Neural cell (in vitro differentiated cells): ENCODE data around the gene TACO1. TPM values are rescaled to one million over a fixed set of nuclear protein-coding genes. Genes with fewer than 3 reads are reported as not detected.
A peak's percentile ranks its signal among the peaks of the same experiment; 100 is the strongest.

ENCODE experiments used
- H2AFZ ChIP-seq: fragments of 200-600, 300-800 bp; sonication (generic), shearing (Covaris generic); 2 replicates; pipeline ENCODE4 v1.6.0; 2014; ENCODE audit warnings: low read depth, mild to moderate bottlenecking, antibody characterized with exemption, low read length, moderate library complexity
- H3F3A ChIP-seq: fragments of 200-600 bp; shearing (Covaris generic); 2 replicates; pipeline ENCODE4 v1.6.1; 2016; ENCODE audit warnings: mild to moderate bottlenecking, moderate library complexity, mixed read lengths, antibody characterized with exemption, low read length; ENCODE audit not compliant: insufficient read depth, poor library complexity, severe bottlenecking
- H3K27ac ChIP-seq: fragments of 200-600, 300-800 bp; sonication (generic), shearing (Covaris generic); 2 replicates; pipeline ENCODE4 v1.5.1; 2014; ENCODE audit warnings: mild to moderate bottlenecking, low read length, moderate library complexity
- H3K27me3 ChIP-seq: fragments of 300-800, 200-600 bp; sonication (generic), shearing (Covaris generic); 2 replicates; pipeline ENCODE4 v1.6.0; 2014; ENCODE audit warnings: mild to moderate bottlenecking, low read depth, low read length, moderate library complexity; ENCODE audit not compliant: insufficient read depth
- H3K36me3 ChIP-seq: fragments of 300-800, 200-600 bp; sonication (generic), shearing (Covaris generic); 2 replicates; pipeline ENCODE4 v1.5.1; 2014; ENCODE audit warnings: mild to moderate bottlenecking, antibody characterized with exemption, low read length, moderate library complexity; ENCODE audit not compliant: insufficient read depth
- H3K4me2 ChIP-seq: fragments of 300-800, 200-600 bp; sonication (generic), shearing (Covaris generic); 2 replicates; pipeline ENCODE4 v1.6.0; 2014; ENCODE audit warnings: mild to moderate bottlenecking, low read length
- H3K4me3 ChIP-seq: fragments of 300-800, 200-600 bp; sonication (generic), shearing (Covaris generic); 2 replicates; pipeline ENCODE4 v1.5.1; 2014; ENCODE audit warnings: mild to moderate bottlenecking, low read length, moderate library complexity
- H3K79me2 ChIP-seq: fragments of 200-600 bp; shearing (Covaris generic); replicated peaks from 2 replicates; pipeline ENCODE4 v1.6.0; 2014; ENCODE audit warnings: mild to moderate bottlenecking, low read length, moderate library complexity; ENCODE audit not compliant: insufficient read depth
- H3K9ac ChIP-seq: fragments of 300-800, 200-600 bp; sonication (generic), shearing (Covaris generic); 2 replicates; pipeline ENCODE4 v1.6.1; 2016; ENCODE audit warnings: mild to moderate bottlenecking, low read length, mixed read lengths
- H3K9me2 ChIP-seq: fragments of 200-600 bp; shearing (Covaris generic); 2 replicates; pipeline ENCODE4 v1.6.1; 2016; ENCODE audit warnings: mild to moderate bottlenecking, low read length, mixed read lengths; ENCODE audit not compliant: insufficient read depth
- H3K9me3 ChIP-seq: fragments of 200-600, 300-800 bp; sonication (generic), shearing (Covaris generic); 2 replicates; pipeline ENCODE4 v1.6.1; 2016; ENCODE audit warnings: mild to moderate bottlenecking, mixed run types, low read length, moderate library complexity, mixed read lengths
- H4K20me1 ChIP-seq: fragments of 200-600 bp; shearing (Covaris generic); 2 replicates; pipeline ENCODE4 v1.6.1; 2016; ENCODE audit warnings: mild to moderate bottlenecking, mixed run types; ENCODE audit not compliant: insufficient read depth
- CTCF ChIP-seq: fragments of 450-650 bp; IDR thresholded peaks from 2 replicates; pipeline ENCODE4 v1.5.1; 2014; ENCODE audit warnings: antibody characterized with exemption, mild to moderate bottlenecking, moderate library complexity; ENCODE audit not compliant: poor library complexity, severe bottlenecking
- EP300 ChIP-seq: fragments of 450-650 bp; conservative IDR thresholded peaks from 2 replicates; pipeline ENCODE4 v1.6.1; 2014; ENCODE audit warnings: antibody characterized with exemption, mild to moderate bottlenecking, moderate library complexity; ENCODE audit not compliant: poor library complexity, severe bottlenecking
- EZH2 ChIP-seq: fragments of 200-600, 300-800 bp; shearing (Covaris generic), sonication (generic); IDR thresholded peaks from 2 replicates; pipeline ENCODE4 v1.6.1; 2014; ENCODE audit warnings: antibody characterized with exemption, low read length, borderline replicate concordance, mild to moderate bottlenecking; ENCODE audit not compliant: insufficient read depth, poor library complexity, severe bottlenecking
- MXI1 ChIP-seq: fragments of 450-650 bp; conservative IDR thresholded peaks from 2 replicates; pipeline ENCODE4 v1.6.1; 2014; ENCODE audit warnings: antibody characterized with exemption, mild to moderate bottlenecking; ENCODE audit not compliant: poor library complexity, severe bottlenecking
- POLR2AphosphoS5 ChIP-seq: IDR thresholded peaks from 2 replicates; pipeline ENCODE4 v1.6.1; 2012
- RAD21 ChIP-seq: fragments of 450-650 bp; conservative IDR thresholded peaks from 2 replicates; pipeline ENCODE4 v1.6.1; 2014; ENCODE audit warnings: antibody characterized with exemption, mild to moderate bottlenecking, moderate library complexity
- REST ChIP-seq: IDR thresholded peaks from 2 replicates; pipeline ENCODE4 v1.6.1; 2012; ENCODE audit warnings: borderline replicate concordance
- SMC3 ChIP-seq: fragments of 450-650 bp; conservative IDR thresholded peaks from 2 replicates; pipeline ENCODE4 v1.6.1; 2014; ENCODE audit warnings: antibody characterized with exemption, mild to moderate bottlenecking, moderate library complexity; ENCODE audit not compliant: poor library complexity
- TAF1 ChIP-seq: IDR thresholded peaks from 2 replicates; pipeline ENCODE4 v1.6.1; 2012; ENCODE audit warnings: low read depth
- polyA plus RNA-seq: library from polyadenylated mRNA; depleted of rRNA; stranded (reverse); fragments of >200 nt; gene quantifications from 2 replicates; pipeline ENCODE4 v1.2.3, GENCODE V29; 2014

TACO1 gene
- polyA plus RNA-seq, 1 donor from 2014 or later, result 16.2 TPM

GRCh38 chr17:63601439-63602371, 1.0 kb downstream of the TACO1 start:
- peak overlapping the region; percentile 97 for H3K4me3 ChIP-seq
- H3K27ac ChIP-seq, result no peak overlapping the region
- no peaks in the 10 kb centered on the region for H3K36me3 ChIP-seq
- H2AFZ ChIP-seq, result peak overlapping the region; percentile 49
- no peaks in the 10 kb centered on the region for H3F3A ChIP-seq
- no peaks in the 10 kb centered on the region for H3K27me3 ChIP-seq
- no peaks in the 10 kb centered on the region for H3K79me2 ChIP-seq
- no peak for TF ChIP-seq REST
- TF ChIP-seq POLR2AphosphoS5, result no peak
- TF ChIP-seq CTCF, result no peak
- TF ChIP-seq EP300, result no peak
- TF ChIP-seq EZH2, result no peak
- TF ChIP-seq SMC3, result no peak
- TF ChIP-seq TAF1, result no peak
- TF ChIP-seq RAD21, result no peak
- no peak for TF ChIP-seq MXI1
- H3K4me2 ChIP-seq, result peak overlapping the region; percentile 85
- H3K9me3 ChIP-seq, result no peaks in the 10 kb centered on the region
- no peaks in the 10 kb centered on the region for H3K9me2 ChIP-seq
- H3K9ac ChIP-seq, result peak overlapping the region; percentile 80
- no peaks in the 10 kb centered on the region for H4K20me1 ChIP-seq

- no peaks in the 10 kb centered on the region for H3K36me3 ChIP-seq
- no peak for TF ChIP-seq POLR2AphosphoS5
- TF ChIP-seq CTCF, result no peak
- TF ChIP-seq EZH2, result no peak
- TF ChIP-seq RAD21, result no peak
- TF ChIP-seq MXI1, result no peak
- TF ChIP-seq EP300, result no peak
- TF ChIP-seq SMC3, result no peak
- TF ChIP-seq REST, result no peak
- no peak for TF ChIP-seq TAF1
- no peaks in the 10 kb centered on the region for H4K20me1 ChIP-seq
These were observed 9.3 kb downstream of the TACO1 start for GRCh38 chr17:63609816-63610573.

More at GRCh38 chr17:63609816-63610573, 9.3 kb downstream of the TACO1 start:
- Histone ChIP-seq H3K4me3 (no peak overlapping the region), H3K27me3 (no peaks in the 10 kb centered on the region), H3K4me2 (no peak overlapping the region), H2AFZ (no peak overlapping the region), H3F3A (no peaks in the 10 kb centered on the region), H3K9ac (no peak overlapping the region), H3K79me2 (no peaks in the 10 kb centered on the region), H3K9me3 (no peaks in the 10 kb centered on the region), H3K9me2 (no peaks in the 10 kb centered on the region), H3K27ac (no peak overlapping the region)
